Measurements from ENCODE around the gene ADAMTS3. TPM values are rescaled to one million over a fixed set of nuclear protein-coding genes. Genes with fewer than 3 reads are reported as not detected.

Gene ADAMTS3
- 4.7 and 5.5 TPM in 2 replicates for total RNA-seq (2014; rRNA removed; shearing (Covaris generic))

GRCh38 chr4:72568959-72569718 lies at the start of gene ADAMTS3:
TSS of gene ADAMTS3 (minus strand) at chr4:72569221. CDS start at chr4:72568762, 459 bp downstream.
- Histone ChIP-seq H3K36me3 (replicated peaks; ENCODE audit: control insufficient read depth, insufficient read depth, low read length) (no peaks in the 10 kb centered on the region), H3K27me3 (ENCODE audit: control insufficient read depth, insufficient read depth, low read length) (no peaks in the 10 kb centered on the region), H3K4me3 (ENCODE audit: insufficient read depth, low read depth, low read length) (peak within 1 kb of the TSS; percentile 54)
- DNase-seq: peak; percentile 90

DNA sequence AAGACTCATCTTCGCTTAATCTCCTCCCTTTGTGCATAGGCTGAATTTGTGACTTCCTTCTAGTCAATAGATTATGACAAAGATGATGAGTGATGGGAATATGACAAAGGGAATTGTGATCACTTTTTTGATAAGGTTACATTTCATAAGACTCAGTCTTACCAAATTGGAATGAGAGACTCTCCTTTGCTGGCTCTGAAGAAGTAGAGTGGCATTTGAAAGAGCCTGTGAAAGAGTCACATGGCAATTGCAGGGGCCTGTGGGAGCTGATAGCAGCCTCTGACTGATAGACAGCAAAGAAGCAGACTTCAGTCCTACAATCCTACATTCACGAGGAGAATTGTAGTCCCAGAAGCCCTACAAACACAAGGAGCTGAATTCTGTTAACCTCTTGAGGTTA lies 44.9 kb upstream of the ADAMTS3 start:
- H3K36me3 ChIP-seq (replicated peaks; ENCODE audit: control insufficient read depth, insufficient read depth, low read length): no peaks in the 10 kb centered on the region
- H3K4me3 ChIP-seq (ENCODE audit: insufficient read depth, low read depth, low read length): no peak overlapping the region
- DNase-seq: no peak
- H3K27me3 ChIP-seq (ENCODE audit: control insufficient read depth, insufficient read depth, low read length): no peaks in the 10 kb centered on the region

- Histone ChIP-seq H3K4me3 (ENCODE audit: insufficient read depth, low read depth, low read length) (no peak overlapping the region), H3K27me3 (ENCODE audit: control insufficient read depth, insufficient read depth, low read length) (no peaks in the 10 kb centered on the region), H3K36me3 (replicated peaks; ENCODE audit: control insufficient read depth, insufficient read depth, low read length) (no peaks in the 10 kb centered on the region)
- DNase-seq: no peak
These were observed 37.7 kb upstream of the ADAMTS3 start for GRCh38 chr4:72606751-72607150.

- H3K4me3 ChIP-seq (ENCODE audit: insufficient read depth, low read depth, low read length): no peak overlapping the region
- DNase-seq: no peak
- no peaks in the 10 kb centered on the region for H3K27me3 ChIP-seq (ENCODE audit: control insufficient read depth, insufficient read depth, low read length)
- no peaks in the 10 kb centered on the region for H3K36me3 ChIP-seq (replicated peaks; ENCODE audit: control insufficient read depth, insufficient read depth, low read length)
These were observed 35.3 kb upstream of the ADAMTS3 start for GRCh38 chr4:72604324-72604723.

- DNase-seq: no peak
- Histone ChIP-seq H3K4me3 (ENCODE audit: insufficient read depth, low read depth, low read length) (no peak overlapping the region), H3K27me3 (ENCODE audit: control insufficient read depth, insufficient read depth, low read length) (no peaks in the 10 kb centered on the region), H3K36me3 (replicated peaks; ENCODE audit: control insufficient read depth, insufficient read depth, low read length) (no peaks in the 10 kb centered on the region)
These were observed 33.7 kb upstream of the ADAMTS3 start for GRCh38 chr4:72602396-72603376.

DNA sequence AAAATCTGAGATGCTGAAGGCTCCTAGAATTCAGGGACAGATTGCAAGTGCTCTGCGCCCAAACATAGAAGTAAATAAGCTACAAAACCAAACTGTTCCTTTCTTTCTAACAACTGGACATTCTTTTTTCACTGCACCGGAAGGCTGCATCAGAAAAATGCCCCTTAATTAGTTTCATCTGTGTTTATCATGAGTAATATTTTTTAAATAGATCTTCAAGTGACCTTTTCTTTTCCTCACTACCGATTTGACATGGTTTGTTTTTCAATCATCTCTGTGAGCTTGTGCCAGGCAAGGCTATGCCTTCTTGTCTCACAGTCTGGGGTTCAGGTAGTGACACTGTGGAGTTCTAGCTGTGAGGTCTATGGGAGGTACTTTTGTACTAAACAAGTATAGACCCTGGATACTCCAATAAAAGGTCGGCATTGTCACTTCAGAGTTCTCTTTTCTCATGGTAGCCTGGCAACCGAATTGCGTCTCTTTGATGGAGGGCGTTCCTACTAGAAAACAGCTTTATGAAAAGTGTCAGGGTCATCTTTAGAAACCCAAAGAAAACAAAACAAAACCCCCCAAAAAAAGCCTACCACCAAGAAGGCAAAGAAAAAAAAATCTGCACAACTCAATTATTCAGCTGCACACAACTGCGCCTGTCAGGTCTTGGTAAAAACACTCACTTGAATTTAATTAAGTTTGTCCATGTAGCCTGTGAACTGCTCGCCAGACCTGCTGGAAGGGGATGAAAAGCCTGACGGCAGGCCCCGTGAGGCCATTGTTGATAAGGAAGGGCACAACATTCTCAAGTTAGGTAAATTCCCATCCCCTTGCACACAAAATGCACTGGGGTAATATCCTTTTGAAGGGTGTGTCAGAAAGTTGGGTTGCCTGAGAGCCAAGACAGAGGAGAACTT lies 22.8 kb upstream of the ADAMTS3 start:
- Histone ChIP-seq H3K27me3 (ENCODE audit: control insufficient read depth, insufficient read depth, low read length) (no peaks in the 10 kb centered on the region), H3K36me3 (replicated peaks; ENCODE audit: control insufficient read depth, insufficient read depth, low read length) (no peaks in the 10 kb centered on the region), H3K4me3 (ENCODE audit: insufficient read depth, low read depth, low read length) (no peak overlapping the region)
- no peak for DNase-seq

GRCh38 chr4:72587334-72587733 lies 18.3 kb upstream of the ADAMTS3 start:
- Histone ChIP-seq H3K4me3 (ENCODE audit: insufficient read depth, low read depth, low read length) (no peak overlapping the region), H3K27me3 (ENCODE audit: control insufficient read depth, insufficient read depth, low read length) (no peaks in the 10 kb centered on the region), H3K36me3 (replicated peaks; ENCODE audit: control insufficient read depth, insufficient read depth, low read length) (no peaks in the 10 kb centered on the region)
- DNase-seq: no peak

DNA sequence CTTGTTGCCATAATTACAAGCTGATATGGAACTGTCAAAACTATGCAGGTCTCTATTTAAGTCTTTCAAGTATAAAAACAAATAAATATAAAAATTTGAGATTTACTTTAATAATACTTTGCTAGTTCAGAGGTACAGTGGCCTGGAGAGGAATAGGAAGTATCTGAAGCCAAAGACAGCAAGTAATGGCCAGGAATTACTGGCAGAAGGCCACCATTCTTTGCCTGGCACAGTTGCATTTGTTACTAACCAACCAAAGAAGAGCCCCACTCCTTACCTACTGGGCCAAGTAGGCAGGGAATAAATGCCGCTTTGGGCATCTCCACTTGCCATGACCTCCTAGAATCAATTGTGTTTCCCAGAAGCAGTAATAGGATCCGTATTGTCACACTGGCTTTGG lies 13.8 kb upstream of the ADAMTS3 start:
- DNase-seq: no peak
- no peak overlapping the region for H3K4me3 ChIP-seq (ENCODE audit: insufficient read depth, low read depth, low read length)
- H3K36me3 ChIP-seq (replicated peaks; ENCODE audit: control insufficient read depth, insufficient read depth, low read length): no peaks in the 10 kb centered on the region
- no peaks in the 10 kb centered on the region for H3K27me3 ChIP-seq (ENCODE audit: control insufficient read depth, insufficient read depth, low read length)

GRCh38 chr4:72577211-72577610 lies 8.2 kb upstream of the ADAMTS3 start:
- Histone ChIP-seq H3K36me3 (replicated peaks; ENCODE audit: control insufficient read depth, insufficient read depth, low read length) (no peaks in the 10 kb centered on the region), H3K27me3 (ENCODE audit: control insufficient read depth, insufficient read depth, low read length) (no peaks in the 10 kb centered on the region), H3K4me3 (ENCODE audit: insufficient read depth, low read depth, low read length) (no peak overlapping the region)
- no peak for DNase-seq

DNA sequence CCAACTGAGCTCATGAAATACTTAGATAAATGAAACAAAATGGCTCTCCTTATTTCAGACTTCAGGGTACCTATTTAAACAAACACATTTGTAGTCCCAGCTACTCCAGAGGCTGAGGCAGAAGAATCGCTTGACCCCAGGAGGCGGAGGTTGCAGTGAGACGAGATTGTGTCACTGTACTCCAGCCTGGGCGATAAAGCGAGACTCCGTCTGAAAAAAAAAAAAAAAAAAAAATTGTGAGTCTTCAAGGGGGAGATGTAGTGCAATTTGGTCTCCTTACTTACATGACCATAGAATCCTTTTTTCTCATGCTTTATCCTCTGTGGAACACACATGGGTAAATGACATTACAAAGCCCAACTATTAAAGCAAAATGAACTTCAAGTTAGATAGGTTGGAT lies 2.3 kb upstream of the ADAMTS3 start:
- no peak for DNase-seq
- Histone ChIP-seq H3K4me3 (ENCODE audit: insufficient read depth, low read depth, low read length) (no peak overlapping the region), H3K36me3 (replicated peaks; ENCODE audit: control insufficient read depth, insufficient read depth, low read length) (no peaks in the 10 kb centered on the region), H3K27me3 (ENCODE audit: control insufficient read depth, insufficient read depth, low read length) (no peaks in the 10 kb centered on the region)

GRCh38 chr4:72569719-72570235 lies 756 bp upstream of the ADAMTS3 start:
- Histone ChIP-seq H3K27me3 (ENCODE audit: control insufficient read depth, insufficient read depth, low read length) (no peaks in the 10 kb centered on the region), H3K36me3 (replicated peaks; ENCODE audit: control insufficient read depth, insufficient read depth, low read length) (no peaks in the 10 kb centered on the region), H3K4me3 (ENCODE audit: insufficient read depth, low read depth, low read length) (peak overlapping the region; percentile 54)
- no peak for DNase-seq

- peak; percentile 80 for DNase-seq
- no peaks in the 10 kb centered on the region for H3K27me3 ChIP-seq (ENCODE audit: control insufficient read depth, insufficient read depth, low read length)
- H3K4me3 ChIP-seq (ENCODE audit: insufficient read depth, low read depth, low read length): peak overlapping the region; percentile 54
- no peaks in the 10 kb centered on the region for H3K36me3 ChIP-seq (replicated peaks; ENCODE audit: control insufficient read depth, insufficient read depth, low read length)
These were observed 973 bp downstream of the ADAMTS3 start for GRCh38 chr4:72567821-72568675.

DNA sequence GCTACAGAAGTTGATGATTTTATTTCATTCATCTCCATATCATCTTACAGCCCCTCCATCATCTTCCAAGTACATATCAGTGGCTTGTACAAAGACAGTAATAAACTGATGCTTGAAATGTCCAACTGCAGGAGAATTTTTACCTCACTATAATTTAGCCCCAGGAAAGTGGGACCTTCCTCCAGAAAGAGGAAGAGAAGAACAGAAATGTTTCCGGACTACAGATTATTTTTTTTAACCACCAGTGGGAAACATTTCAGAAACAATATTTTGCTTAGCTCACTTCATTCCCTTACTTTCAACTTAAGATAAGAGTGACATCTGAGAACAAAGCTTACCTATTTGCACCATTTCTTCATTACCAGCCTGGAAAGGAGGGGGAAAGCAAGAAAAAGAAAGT lies 2.0 kb downstream of the ADAMTS3 start:
- Histone ChIP-seq H3K27me3 (ENCODE audit: control insufficient read depth, insufficient read depth, low read length) (no peaks in the 10 kb centered on the region), H3K4me3 (ENCODE audit: insufficient read depth, low read depth, low read length) (no peak overlapping the region)
- no peak for DNase-seq

More for the DNA sequence above, 2.0 kb downstream of the ADAMTS3 start:
- no peaks in the 10 kb centered on the region for H3K36me3 ChIP-seq (replicated peaks; ENCODE audit: control insufficient read depth, insufficient read depth, low read length)

Data from H7 (cell line).